Loucy (cell line): ENCODE measurements around the gene TPM1.

Source experiments
- H2AFZ ChIP-seq: fragments of 200-600 bp; sonication (generic); 2 replicates; pipeline ENCODE4 v1.6.0; 2016; ENCODE audit warnings: antibody characterized with exemption, mild to moderate bottlenecking, low read length, moderate library complexity
- H3F3A ChIP-seq: fragments of 200-600 bp; 2 replicates; pipeline ENCODE4 v1.6.0; 2016; ENCODE audit warnings: antibody characterized with exemption, low read depth, mild to moderate bottlenecking
- H3K27me3 ChIP-seq: fragments of 200-600 bp; sonication (generic); 2 replicates; pipeline ENCODE4 v1.6.1; 2014; ENCODE audit warnings: low read length, mild to moderate bottlenecking; ENCODE audit not compliant: insufficient read depth, poor library complexity, severe bottlenecking
- H3K36me3 ChIP-seq: fragments of 200-600 bp; sonication (generic); 2 replicates; pipeline ENCODE4 v1.6.1; 2016; ENCODE audit warnings: low read length; ENCODE audit not compliant: insufficient read depth
- H3K4me1 ChIP-seq: fragments of 200-600 bp; sonication (generic); 2 replicates; pipeline ENCODE4 v1.5.1; 2014; ENCODE audit warnings: low read length, mild to moderate bottlenecking; ENCODE audit not compliant: insufficient read depth, poor library complexity, severe bottlenecking
- H3K4me2 ChIP-seq: fragments of 200-600 bp; sonication (generic); 2 replicates; pipeline ENCODE4 v1.6.0; 2014; ENCODE audit warnings: antibody characterized with exemption, low read length, low read depth, mild to moderate bottlenecking; ENCODE audit not compliant: poor library complexity, severe bottlenecking
- H3K4me3 ChIP-seq: fragments of 200-600 bp; sonication (generic); 2 replicates; pipeline ENCODE4 v1.5.1; 2014; ENCODE audit warnings: low read length, mild to moderate bottlenecking, mixed read lengths; ENCODE audit not compliant: poor library complexity, severe bottlenecking
- H3K79me2 ChIP-seq: fragments of 200-600 bp; sonication (generic); 2 replicates; pipeline ENCODE4 v1.6.1; 2014; ENCODE audit warnings: low read length; ENCODE audit not compliant: insufficient read depth
- H3K9ac ChIP-seq: fragments of 200-600 bp; sonication (generic); 2 replicates; pipeline ENCODE4 v1.6.0; 2014; ENCODE audit warnings: mild to moderate bottlenecking, low read depth, low read length, moderate library complexity; ENCODE audit not compliant: poor library complexity, severe bottlenecking
- H3K9me2 ChIP-seq: fragments of 200-600 bp; sonication (generic); replicated peaks from 2 replicates; pipeline ENCODE4 v1.6.1; 2016; ENCODE audit warnings: low read depth, low read length, mixed read lengths
- H3K9me3 ChIP-seq: fragments of 200-600 bp; sonication (generic); 2 replicates; pipeline ENCODE4 v1.6.1; 2014; ENCODE audit warnings: mild to moderate bottlenecking, antibody characterized with exemption, low read length, low read depth; ENCODE audit not compliant: insufficient read depth
- H4K20me1 ChIP-seq: fragments of 200-600 bp; sonication (generic); 2 replicates; pipeline ENCODE4 v1.6.0; 2014; ENCODE audit warnings: antibody characterized with exemption, low read length, mild to moderate bottlenecking; ENCODE audit not compliant: insufficient read depth, poor library complexity, severe bottlenecking
- EZH2phosphoT487 ChIP-seq: fragments of 200-600 bp; IDR thresholded peaks from 2 replicates; pipeline ENCODE4 v1.6.1; 2018; ENCODE audit warnings: antibody characterized with exemption, mild to moderate bottlenecking, moderate library complexity, borderline replicate concordance
- TF ChIP-seq, protein P1 (sequence below): fragments of 200-600 bp; sonication (generic); conservative IDR thresholded peaks from 2 replicates; pipeline ENCODE4 v1.5.1; 2014; ENCODE audit warnings: mild to moderate bottlenecking, antibody characterized with exemption, low read length

TPM1 gene

GRCh38 chr15:63016234-63016633, 26.3 kb upstream of the TPM1 start:
- H3K4me3 ChIP-seq = no peak overlapping the region
- H3K4me2 ChIP-seq = no peak overlapping the region
- no peaks in the 10 kb centered on the region for H3K9me2 ChIP-seq
- TF ChIP-seq, protein P1, sequence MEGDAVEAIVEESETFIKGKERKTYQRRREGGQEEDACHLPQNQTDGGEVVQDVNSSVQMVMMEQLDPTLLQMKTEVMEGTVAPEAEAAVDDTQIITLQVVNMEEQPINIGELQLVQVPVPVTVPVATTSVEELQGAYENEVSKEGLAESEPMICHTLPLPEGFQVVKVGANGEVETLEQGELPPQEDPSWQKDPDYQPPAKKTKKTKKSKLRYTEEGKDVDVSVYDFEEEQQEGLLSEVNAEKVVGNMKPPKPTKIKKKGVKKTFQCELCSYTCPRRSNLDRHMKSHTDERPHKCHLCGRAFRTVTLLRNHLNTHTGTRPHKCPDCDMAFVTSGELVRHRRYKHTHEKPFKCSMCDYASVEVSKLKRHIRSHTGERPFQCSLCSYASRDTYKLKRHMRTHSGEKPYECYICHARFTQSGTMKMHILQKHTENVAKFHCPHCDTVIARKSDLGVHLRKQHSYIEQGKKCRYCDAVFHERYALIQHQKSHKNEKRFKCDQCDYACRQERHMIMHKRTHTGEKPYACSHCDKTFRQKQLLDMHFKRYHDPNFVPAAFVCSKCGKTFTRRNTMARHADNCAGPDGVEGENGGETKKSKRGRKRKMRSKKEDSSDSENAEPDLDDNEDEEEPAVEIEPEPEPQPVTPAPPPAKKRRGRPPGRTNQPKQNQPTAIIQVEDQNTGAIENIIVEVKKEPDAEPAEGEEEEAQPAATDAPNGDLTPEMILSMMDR = no peak
- TF ChIP-seq EZH2phosphoT487 = no peak
- no peaks in the 10 kb centered on the region for H3F3A ChIP-seq
- H3K79me2 ChIP-seq = no peaks in the 10 kb centered on the region
- H3K36me3 ChIP-seq = no peaks in the 10 kb centered on the region
- H4K20me1 ChIP-seq = no peaks in the 10 kb centered on the region
- H2AFZ ChIP-seq = peak overlapping the region; percentile 64; the same call in 1 of the 2 replicates
- H3K9me3 ChIP-seq = no peaks in the 10 kb centered on the region
- peaks cover 13% of the 10 kb centered on the region for H3K4me1 ChIP-seq
- H3K27me3 ChIP-seq = no peaks in the 10 kb centered on the region
- no peak overlapping the region for H3K9ac ChIP-seq

DNA sequence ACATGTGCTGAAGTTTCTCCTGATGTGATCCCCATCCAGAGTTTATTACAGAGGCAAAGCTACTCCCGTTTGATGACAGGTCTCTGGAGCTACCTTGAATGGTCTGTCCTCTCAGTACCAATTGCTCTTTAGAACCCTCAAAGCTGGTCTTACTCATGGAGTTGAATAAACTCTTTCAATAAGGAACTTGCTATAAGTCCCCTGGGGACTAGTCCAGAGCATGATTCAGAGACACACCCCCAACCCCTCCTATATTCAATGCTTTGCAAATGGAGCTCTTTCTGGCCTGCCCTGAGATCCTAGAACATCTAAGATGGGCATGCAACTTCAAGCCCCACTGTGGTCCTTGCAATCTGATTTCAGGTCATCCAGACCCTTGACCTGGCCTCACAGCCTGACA, 23.9 kb upstream of the TPM1 start:
- H3K79me2 ChIP-seq = no peaks in the 10 kb centered on the region

DNA sequence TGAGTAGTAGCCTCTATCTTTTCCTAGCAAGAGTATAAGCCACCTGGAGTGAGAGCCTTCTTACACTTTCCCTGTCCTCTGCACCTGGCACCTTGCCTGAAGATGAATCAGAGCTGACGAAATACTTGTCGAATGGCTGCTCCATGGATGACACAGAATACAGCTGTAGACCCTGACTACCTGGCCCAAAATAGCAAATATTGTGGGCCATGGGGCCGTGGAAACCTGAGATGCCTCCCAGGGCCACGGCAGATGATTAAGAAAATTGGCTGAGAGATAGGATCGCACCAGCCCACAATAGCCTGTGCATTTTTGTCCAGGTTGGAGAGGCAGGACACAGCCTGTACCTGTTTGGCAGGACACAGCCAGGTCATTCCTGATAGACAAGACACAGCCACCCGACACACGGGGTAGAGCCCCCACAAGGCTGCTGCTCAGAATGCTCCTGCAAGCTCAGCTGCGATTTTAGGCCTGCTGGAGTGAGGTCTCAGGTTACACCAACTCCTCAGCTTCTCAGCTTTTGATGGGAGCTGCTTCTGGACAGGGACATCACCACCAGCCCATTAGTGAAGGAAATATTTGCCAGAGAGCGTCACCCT, 22.9 kb upstream of the TPM1 start:
- H2AFZ ChIP-seq = no peak overlapping the region
- no peak overlapping the region for H3K9ac ChIP-seq
- H4K20me1 ChIP-seq = no peaks in the 10 kb centered on the region
- TF ChIP-seq EZH2phosphoT487 = no peak
- TF ChIP-seq, protein P1 = no peak
- no peaks in the 10 kb centered on the region for H3F3A ChIP-seq
- H3K79me2 ChIP-seq = no peaks in the 10 kb centered on the region
- no peak overlapping the region for H3K4me3 ChIP-seq
- H3K36me3 ChIP-seq = no peaks in the 10 kb centered on the region
- no peaks in the 10 kb centered on the region for H3K27me3 ChIP-seq
- no peaks in the 10 kb centered on the region for H3K9me2 ChIP-seq
- H3K4me2 ChIP-seq = no peak overlapping the region
- no peaks in the 10 kb centered on the region for H3K9me3 ChIP-seq
- peaks cover 13% of the 10 kb centered on the region for H3K4me1 ChIP-seq

More for the DNA sequence above, 23.9 kb upstream of the TPM1 start:
- Histone ChIP-seq H2AFZ (no peak overlapping the region), H3K27me3 (no peaks in the 10 kb centered on the region), H3K36me3 (no peaks in the 10 kb centered on the region), H3K4me3 (no peak overlapping the region), H3F3A (no peaks in the 10 kb centered on the region), H4K20me1 (no peaks in the 10 kb centered on the region), H3K4me2 (no peak overlapping the region), H3K4me1 (peaks cover 13% of the 10 kb centered on the region), H3K9me2 (no peaks in the 10 kb centered on the region), H3K9ac (no peak overlapping the region), H3K9me3 (no peaks in the 10 kb centered on the region)
- TF ChIP-seq, protein P1 = no peak
- TF ChIP-seq EZH2phosphoT487 = no peak
